Midbrain (tissue), 1 donor: Measurements from ENCODE around the gene OPCML.
A peak's percentile ranks its signal among the peaks of the same experiment; 100 is the strongest.

Experiments used
- DNase-seq: peaks from one replicate; lab custom pipeline; 2025; lab: John Stamatoyannopoulos, UW

The OPCML gene

GRCh38 chr11:133072378-133072777 lies 459.9 kb downstream of the OPCML start:
- DNase-seq = no peak

- DNase-seq = no peak
These were observed 461.5 kb downstream of the OPCML start for GRCh38 chr11:133070791-133071190.

DNA sequence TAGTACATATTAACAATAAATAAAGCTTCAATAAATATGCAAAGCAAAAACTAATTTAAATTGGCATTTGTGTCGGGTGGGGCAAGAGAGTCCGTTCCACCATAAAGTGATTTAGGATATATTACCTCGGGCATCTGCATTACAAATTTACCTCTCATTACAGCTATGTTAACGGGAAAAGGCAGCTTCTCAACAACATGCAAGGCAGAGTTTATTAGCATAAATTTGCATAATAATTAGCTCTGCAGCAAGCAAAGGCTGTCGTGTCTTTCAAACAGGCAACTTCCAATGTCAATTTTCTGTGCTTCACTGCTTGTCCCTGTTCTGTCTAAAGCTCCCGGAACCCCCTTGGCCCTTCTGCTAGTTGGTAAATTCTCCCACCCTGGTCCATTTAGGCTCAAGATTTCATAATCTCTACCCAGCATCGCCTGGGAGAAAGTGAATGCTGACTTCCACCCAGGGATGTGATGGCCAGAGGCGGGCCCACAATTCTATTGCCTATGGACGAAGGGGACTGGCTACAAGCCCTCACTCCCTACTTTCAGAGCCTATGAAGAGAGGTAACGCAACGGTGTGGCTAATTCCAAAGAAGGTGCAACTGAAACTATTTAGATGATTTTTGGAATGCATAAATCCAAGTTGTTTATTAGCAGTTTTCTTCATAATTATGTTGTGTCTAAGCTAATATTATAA lies 462.1 kb downstream of the OPCML start:
- DNase-seq = no peak

DNA sequence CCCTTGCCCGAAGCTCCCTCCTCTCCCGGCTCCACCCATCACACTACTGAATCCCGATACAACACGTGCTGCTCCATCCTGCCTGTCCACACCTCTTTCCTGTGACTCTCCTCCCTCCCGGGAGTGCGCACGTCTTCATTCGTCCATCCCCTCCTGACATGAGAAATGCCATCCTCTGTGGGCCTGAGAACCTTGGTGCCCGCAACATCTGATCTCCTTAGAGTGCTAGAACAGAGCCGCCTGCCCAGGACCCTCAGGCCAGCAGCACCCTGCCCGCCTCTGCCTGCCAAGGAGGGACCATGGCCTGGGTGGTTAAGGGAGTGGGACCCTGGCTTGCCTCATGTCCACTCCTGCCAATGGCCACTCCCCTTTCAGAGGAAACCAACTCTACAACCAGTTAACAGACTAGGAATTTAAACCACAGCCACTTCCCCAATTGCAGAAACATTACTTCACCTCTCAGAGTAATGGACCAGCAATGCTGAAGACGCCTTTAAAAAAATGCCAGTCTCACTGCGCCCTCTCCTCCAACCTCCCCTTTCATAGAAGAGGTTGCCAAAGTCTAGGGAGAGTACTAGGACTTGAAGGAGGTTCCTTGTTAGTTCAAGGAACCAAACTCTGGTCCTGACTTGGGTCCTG lies 466.3 kb downstream of the OPCML start:
- no peak for DNase-seq

DNA sequence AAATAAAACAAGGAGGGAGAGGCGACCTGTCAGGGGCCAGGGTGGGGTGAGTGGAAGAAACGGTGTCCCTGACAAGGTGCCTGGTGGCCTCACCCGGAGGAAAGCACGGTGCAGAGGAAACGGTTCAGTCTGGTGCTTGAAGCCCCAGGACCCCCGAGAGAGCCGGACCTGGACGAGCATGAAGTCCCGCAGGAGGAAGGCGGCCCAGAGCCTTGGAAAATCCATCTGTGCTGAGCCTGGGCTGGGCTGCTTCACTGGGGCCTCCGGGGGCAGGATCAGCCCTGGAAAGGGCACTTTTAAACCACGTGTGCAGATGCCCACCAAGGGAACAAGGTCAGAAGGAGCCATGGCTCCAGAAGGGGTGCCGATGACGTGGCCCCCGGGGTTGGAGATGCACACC lies 467.3 kb downstream of the OPCML start:
- DNase-seq = no peak

GRCh38 chr11:133064152-133064877 lies 468.0 kb downstream of the OPCML start:
- peak; percentile 82 for DNase-seq

DNA sequence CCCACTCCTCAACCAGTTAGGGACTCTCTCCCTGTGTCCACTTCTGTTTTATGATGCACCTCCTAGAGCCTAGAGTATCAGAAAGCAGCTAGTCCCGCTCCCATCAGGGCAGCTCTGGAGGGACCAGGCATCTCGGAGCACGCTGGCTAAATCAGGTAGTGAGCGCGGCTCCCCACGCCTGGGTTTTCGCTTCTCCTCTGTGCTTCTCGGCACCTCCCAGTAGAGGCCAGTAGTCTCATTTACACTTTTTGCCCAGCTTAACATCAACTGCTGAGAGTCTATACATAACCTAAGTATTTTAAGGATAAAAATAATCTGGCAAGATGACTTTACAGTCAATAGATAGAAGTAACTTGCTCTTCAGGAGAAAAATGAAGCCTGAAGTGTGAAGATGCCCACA lies 473.8 kb downstream of the OPCML start:
- no peak for DNase-seq

- no peak for DNase-seq
These were observed 479.1 kb downstream of the OPCML start for GRCh38 chr11:133053124-133053776.

GRCh38 chr11:133052537-133052936 lies 479.8 kb downstream of the OPCML start:
- no peak for DNase-seq

- no peak for DNase-seq
These were observed 482.9 kb downstream of the OPCML start for GRCh38 chr11:133049244-133050019.

DNA sequence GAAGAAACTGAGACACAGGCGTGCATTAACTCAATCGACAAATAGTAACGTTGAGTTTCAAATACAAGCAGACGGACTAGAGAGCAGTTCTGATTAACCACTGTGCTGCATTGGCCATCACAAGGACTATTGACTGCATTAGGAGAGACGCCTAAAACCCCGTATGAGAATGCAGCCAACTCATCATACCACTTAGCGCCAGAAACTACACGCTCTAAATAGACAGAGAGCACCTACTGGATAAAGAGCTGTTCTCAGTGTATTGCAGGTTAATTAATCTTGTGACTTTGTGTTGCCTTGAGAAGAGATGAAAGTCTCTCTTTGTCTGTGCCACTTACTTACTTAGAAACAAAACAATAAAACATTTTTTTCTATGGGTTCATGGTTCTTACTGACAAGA lies 484.0 kb downstream of the OPCML start:
- DNase-seq = no peak

DNA sequence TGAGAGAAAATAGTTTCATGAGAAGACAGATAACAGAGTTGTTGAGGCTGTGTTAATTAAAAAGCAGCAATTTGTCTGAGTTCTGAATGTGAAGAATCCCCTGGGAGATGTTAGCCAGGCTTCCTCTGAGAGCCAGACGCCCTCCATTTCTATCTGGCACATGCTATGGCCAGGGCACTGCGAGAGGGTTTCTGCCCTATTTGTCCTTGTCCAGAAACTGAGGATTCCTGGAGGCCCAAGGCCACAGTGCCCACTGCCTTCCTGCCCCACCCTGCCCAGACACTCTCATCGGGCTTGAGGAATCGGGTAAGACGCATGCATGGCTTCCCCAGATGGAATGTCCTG lies 484.6 kb downstream of the OPCML start:
- no peak for DNase-seq

- peak; percentile 9 for DNase-seq
These were observed 485.1 kb downstream of the OPCML start for GRCh38 chr11:133047036-133047770.

DNA sequence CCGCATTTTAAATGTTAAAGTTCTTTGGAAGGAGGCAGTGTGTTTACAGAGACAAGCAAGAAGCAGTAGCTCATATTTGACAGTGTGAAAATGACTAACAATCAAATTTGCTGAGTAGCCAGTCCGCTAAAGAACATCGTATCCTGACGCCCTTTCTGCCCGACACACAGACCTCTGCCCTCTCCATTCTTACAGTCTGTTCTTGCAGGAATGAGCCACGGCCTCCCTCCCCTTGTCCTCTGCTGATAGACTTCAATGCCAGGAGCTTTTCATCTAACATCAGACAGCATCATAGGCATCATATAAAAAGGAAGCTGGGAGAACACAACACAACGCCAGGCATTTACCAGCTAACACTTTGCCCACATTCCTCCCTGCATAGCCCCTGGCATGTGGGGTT lies 486.0 kb downstream of the OPCML start:
- DNase-seq = no peak

- DNase-seq = no peak
These were observed 490.1 kb downstream of the OPCML start for GRCh38 chr11:133041928-133042882.

GRCh38 chr11:133041181-133041580 lies 491.1 kb downstream of the OPCML start:
- DNase-seq = no peak

- DNase-seq = no peak
These were observed 491.9 kb downstream of the OPCML start for GRCh38 chr11:133040289-133040900.

GRCh38 chr11:133038850-133039249 lies 493.5 kb downstream of the OPCML start:
- no peak for DNase-seq

DNA sequence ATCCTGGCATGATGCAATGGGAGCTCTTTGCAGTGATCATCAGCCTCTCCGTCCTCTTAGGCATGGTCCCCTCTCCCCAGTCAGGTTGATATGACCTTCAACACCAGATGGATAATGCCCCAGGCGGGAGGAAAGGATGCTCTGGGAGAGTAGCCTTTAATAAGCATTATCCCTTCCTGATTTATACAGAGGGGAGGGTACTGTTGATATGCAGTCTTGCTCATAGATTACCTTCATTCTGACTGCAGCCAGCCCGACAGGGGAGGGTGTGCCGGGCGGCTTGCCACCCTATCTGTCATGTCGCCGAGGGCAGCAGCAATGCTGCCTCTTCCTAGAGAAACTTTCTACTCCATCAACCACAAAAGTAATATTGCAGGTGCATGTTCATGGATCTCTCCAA lies 497.4 kb downstream of the OPCML start:
- no peak for DNase-seq

DNA sequence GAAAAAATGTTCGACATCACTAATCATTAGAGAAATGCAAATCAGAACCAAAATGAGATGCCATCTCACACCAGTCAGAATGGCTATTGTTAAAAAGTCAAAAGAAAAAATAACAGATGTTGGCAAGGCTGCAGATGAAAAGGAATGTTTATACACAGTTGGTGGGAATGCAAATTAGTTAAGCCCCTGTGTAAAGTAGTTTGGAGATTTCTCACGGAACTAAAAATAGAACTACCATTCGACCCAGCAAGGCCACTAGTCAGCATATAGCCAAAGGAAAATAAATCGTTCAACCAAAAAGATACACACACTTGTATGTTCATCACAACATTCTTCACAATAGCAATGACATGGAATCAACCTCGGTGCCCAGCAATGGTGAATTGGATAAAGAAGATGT lies 503.2 kb downstream of the OPCML start:
- DNase-seq = no peak
